NCI-H2081 (cell line): ENCODE results near the gene ARGLU1.

ENCODE experiments used
- DNase-seq, 2 experiments: peaks; one replicate each; lab custom pipeline; 2025; lab: John Stamatoyannopoulos, UW

ARGLU1 gene

GRCh38 chr13:106586648-106587166 lies 18.8 kb upstream of the ARGLU1 start:
- DNase-seq, result no peak

- DNase-seq, result no peak
Observed at GRCh38 chr13:106581225-106581624, 13.3 kb upstream of the ARGLU1 start.

- DNase-seq, result no peak
Observed at GRCh38 chr13:106575896-106576295, 8.0 kb upstream of the ARGLU1 start.

- no peak for DNase-seq
Observed at GRCh38 chr13:106573868-106574267, 5.9 kb upstream of the ARGLU1 start.

- DNase-seq, result no peak
Observed at GRCh38 chr13:106573284-106573846, 5.4 kb upstream of the ARGLU1 start.

- DNase-seq, result no peak
Observed at GRCh38 chr13:106570299-106570852, 2.4 kb upstream of the ARGLU1 start.

- DNase-seq, result no peak
Observed at GRCh38 chr13:106569233-106570095, 1.5 kb upstream of the ARGLU1 start.

- DNase-seq, result peak in 1 of 2 experiments; percentile 18
Observed at GRCh38 chr13:106568299-106569003, 514 bp upstream of the ARGLU1 start.

- peak; percentile 27 to 61 for DNase-seq
Observed at GRCh38 chr13:106566641-106567473, 1.1 kb downstream of the ARGLU1 start.

- DNase-seq, result no peak
Observed at GRCh38 chr13:106565127-106565775, 2.7 kb downstream of the ARGLU1 start.

- no peak for DNase-seq
Observed at GRCh38 chr13:106562301-106562700, 5.6 kb downstream of the ARGLU1 start.

- DNase-seq, result no peak
Observed at GRCh38 chr13:106561551-106562170, 6.3 kb downstream of the ARGLU1 start.

- DNase-seq, result no peak
Observed at GRCh38 chr13:106560821-106561220, 7.1 kb downstream of the ARGLU1 start.

GRCh38 chr13:106558527-106558926 lies 9.4 kb downstream of the ARGLU1 start:
- DNase-seq, result no peak

GRCh38 chr13:106555631-106556328 lies 12.2 kb downstream of the ARGLU1 start:
- no peak for DNase-seq

- DNase-seq, result no peak
Observed at GRCh38 chr13:106551751-106552150, 16.2 kb downstream of the ARGLU1 start.

GRCh38 chr13:106551350-106551749 lies 16.6 kb downstream of the ARGLU1 start:
- DNase-seq, result no peak

- no peak for DNase-seq
Observed at GRCh38 chr13:106550570-106551135, 17.3 kb downstream of the ARGLU1 start.

GRCh38 chr13:106548064-106548696 lies 19.8 kb downstream of the ARGLU1 start:
- DNase-seq, result no peak
